Measurements from ENCODE around the gene EPN2. TPM values are rescaled to one million over a fixed set of nuclear protein-coding genes. Genes with fewer than 3 reads are reported as not detected.

The EPN2 gene
- polyA plus RNA-seq, 1 of the 3 experiments (the other 2 are of a cell fraction), result 38.9 TPM

- TF ChIP-seq TEAD4 (IDR thresholded peaks at IDR 0.05; ENCODE audit: borderline replicate concordance, insufficient read depth), result no peak
- no peak for TF ChIP-seq USF2 (IDR thresholded peaks at IDR 0.05; ENCODE audit: borderline replicate concordance, low read depth, low read length)
- no peak for TF ChIP-seq RCOR1 (IDR thresholded peaks at IDR 0.05; ENCODE audit: low read length)
- no peak for TF ChIP-seq FOXM1 (IDR thresholded peaks at IDR 0.05; ENCODE audit: low read depth)
- TF ChIP-seq MAX (IDR thresholded peaks at IDR 0.05; ENCODE audit: low read depth), result no peak
- no peak for TF ChIP-seq NFIC (IDR thresholded peaks at IDR 0.05; ENCODE audit: borderline replicate concordance)
- TF ChIP-seq MEF2A (IDR thresholded peaks at IDR 0.05; ENCODE audit: borderline replicate concordance, low read depth), result no peak
- TF ChIP-seq CHD2 (IDR thresholded peaks at IDR 0.05; ENCODE audit: low read length, partially characterized antibody), result no peak
- no peak for TF ChIP-seq RFX5 (IDR thresholded peaks at IDR 0.05; ENCODE audit: low read length)
- no peak for TF ChIP-seq SIN3A (IDR thresholded peaks at IDR 0.05; ENCODE audit: borderline replicate concordance, low read depth, low read length)
- TF ChIP-seq ELF1 (IDR thresholded peaks at IDR 0.05), result no peak
- TF ChIP-seq YY1 (IDR thresholded peaks at IDR 0.05; ENCODE audit: low read depth), result no peak
- no peak for TF ChIP-seq REST (IDR thresholded peaks at IDR 0.05; ENCODE audit: low read depth, low read length)
- TF ChIP-seq TAF1 (IDR thresholded peaks at IDR 0.05; ENCODE audit: borderline replicate concordance, low read depth, low read length), result no peak
- TF ChIP-seq GATA2 (CRISPR knock-in tag; IDR thresholded peaks at IDR 0.05), result no peak
- TF ChIP-seq PBX3 (IDR thresholded peaks at IDR 0.05), result no peak
- TF ChIP-seq NRF1 (IDR thresholded peaks at IDR 0.05; ENCODE audit: low read depth, low read length), result no peak
- no peak overlapping the region for H3K4me2 ChIP-seq
- H3K9ac ChIP-seq, result no peak overlapping the region
- no peak overlapping the region for H3K27ac ChIP-seq (ENCODE audit: low read depth in 2 of 2, low read length in 1 of 2)
- no peaks in the 10 kb centered on the region for H3F3A ChIP-seq (replicated peaks; ENCODE audit: insufficient read depth)
- H4K20me1 ChIP-seq (ENCODE audit: insufficient read depth), result 0 out of 2 replicates have a peak, but pooled peaks cover 12% of the 10 kb centered on the region
- H3K36me3 ChIP-seq (replicated peaks in 1 of 2; ENCODE audit: control insufficient read depth in 1 of 2, insufficient read depth in 2 of 2, low read length in 1 of 2), result peaks cover 0 to 3% of the 10 kb centered on the region in 2 experiments
- no peak overlapping the region for H2AFZ ChIP-seq (ENCODE audit: low read depth)
- no peak for DNase-seq
- no peaks in the 10 kb centered on the region for H3K27me3 ChIP-seq (ENCODE audit: insufficient read depth)
- H3K4me1 ChIP-seq (ENCODE audit: control insufficient read depth in 1 of 2, insufficient read depth in 2 of 2, low read depth in 1 of 2, low read length in 1 of 2), result peaks cover 0 to 4% of the 10 kb centered on the region in 2 experiments; a peak in 1 of 4 replicates
- POLR2A ChIA-PET, result no interaction called here
- no peak overlapping the region for H3K4me3 ChIP-seq (ENCODE audit: low read depth in 2 of 2, low read length in 1 of 2)
- CTCF ChIA-PET, result interaction anchor here (1.1 to 2.1 kb wide), 2 partner anchors 44 to 64 kb away, joined by 3 to 7 read pairs; partner anchors contain the start of gene B9D1
- peaks cover 44% of the 10 kb centered on the region for H3K79me2 ChIP-seq (ENCODE audit: insufficient read depth)
- H3K9me3 ChIP-seq, result no peaks in the 10 kb centered on the region
- 86% methylated on average over 6 of the region's 6 CpGs for WGBS (ENCODE audit: low lambda C conversion rate)
- H3K9me2 ChIP-seq, result no peaks in the 10 kb centered on the region
These were observed 61.5 kb downstream of the EPN2 start for GRCh38 chr17:19298569-19299213.

Data from SK-N-SH (cell line).